ENCODE data around the gene ATP13A3.

Gene ATP13A3

GRCh38 chr3:194357681-194358080 is 129.1 kb downstream of the ATP13A3 start:
- no peak overlapping the region for H3K4me3 ChIP-seq (ENCODE audit: low read depth, low read length)
- H3K4me1 ChIP-seq (ENCODE audit: control insufficient read depth, insufficient read depth, low read length): no peaks in the 10 kb centered on the region
- H3K27me3 ChIP-seq (ENCODE audit: control insufficient read depth, insufficient read depth, low read length): no peaks in the 10 kb centered on the region
- H3K9ac ChIP-seq (ENCODE audit: low read depth, low read length): no peak overlapping the region
- H3K9me3 ChIP-seq (ENCODE audit: control insufficient read depth, insufficient read depth, low read length): no peaks in the 10 kb centered on the region
- H3K36me3 ChIP-seq (ENCODE audit: control insufficient read depth, insufficient read depth, low read length): no peaks in the 10 kb centered on the region

DNA sequence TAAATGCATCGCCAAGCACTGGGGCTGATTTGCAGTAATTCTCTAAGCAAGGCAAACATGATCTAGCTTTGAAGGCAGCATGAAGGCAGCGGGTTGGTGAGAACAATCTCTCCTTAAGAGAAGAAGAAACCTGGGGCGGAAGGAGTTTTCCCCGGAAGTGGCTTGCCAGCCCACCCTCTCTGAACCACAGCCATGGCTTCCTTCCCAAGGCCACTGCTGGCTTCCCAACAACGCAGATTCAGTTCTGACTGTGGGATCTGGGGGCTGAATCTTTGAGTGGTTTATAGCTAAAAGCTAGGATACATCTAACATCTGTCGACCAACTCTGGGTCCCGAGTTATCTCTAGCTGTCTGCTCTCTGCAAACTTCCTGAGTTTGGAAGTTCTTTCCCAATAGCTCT is 131.4 kb downstream of the ATP13A3 start:
- H3K9me3 ChIP-seq (ENCODE audit: control insufficient read depth, insufficient read depth, low read length): no peaks in the 10 kb centered on the region
- H3K4me3 ChIP-seq (ENCODE audit: low read depth, low read length): no peak overlapping the region
- H3K4me1 ChIP-seq (ENCODE audit: control insufficient read depth, insufficient read depth, low read length): no peaks in the 10 kb centered on the region
- H3K9ac ChIP-seq (ENCODE audit: low read depth, low read length): no peak overlapping the region
- no peaks in the 10 kb centered on the region for H3K27me3 ChIP-seq (ENCODE audit: control insufficient read depth, insufficient read depth, low read length)
- no peaks in the 10 kb centered on the region for H3K36me3 ChIP-seq (ENCODE audit: control insufficient read depth, insufficient read depth, low read length)

GRCh38 chr3:194354315-194354714 is 132.5 kb downstream of the ATP13A3 start:
- Histone ChIP-seq H3K36me3 (ENCODE audit: control insufficient read depth, insufficient read depth, low read length) (no peaks in the 10 kb centered on the region), H3K4me3 (ENCODE audit: low read depth, low read length) (no peak overlapping the region), H3K27me3 (ENCODE audit: control insufficient read depth, insufficient read depth, low read length) (no peaks in the 10 kb centered on the region), H3K4me1 (ENCODE audit: control insufficient read depth, insufficient read depth, low read length) (no peaks in the 10 kb centered on the region), H3K9ac (ENCODE audit: low read depth, low read length) (no peak overlapping the region), H3K9me3 (ENCODE audit: control insufficient read depth, insufficient read depth, low read length) (no peaks in the 10 kb centered on the region)

Data from iPS-15b (cell line).